ENCODE measurements around the gene OR11H7.
"Not testable (repeated sequence)": the region's sequence is repeated elsewhere in the genome, so short reads cannot be mapped to it uniquely, and the experiment has no call there.

Gene OR11H7

DNA sequence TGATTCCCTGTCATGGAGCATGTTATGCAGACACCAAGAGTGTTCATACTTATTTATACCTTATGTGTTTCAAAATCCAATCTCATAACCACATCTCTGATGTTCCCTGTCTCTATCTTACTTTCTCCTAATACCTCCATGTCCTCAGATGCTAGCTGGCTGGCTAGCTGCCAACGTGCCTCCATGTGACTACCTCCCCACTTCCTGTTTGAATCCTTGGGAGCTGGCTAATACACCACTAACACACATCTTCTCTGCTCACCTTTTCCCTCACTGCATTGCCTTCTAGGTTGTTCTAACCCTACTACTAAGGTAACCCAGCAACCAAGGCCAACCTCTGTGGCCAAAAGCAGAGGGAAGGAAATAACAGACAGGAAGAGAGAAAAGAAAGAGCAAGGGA, 49.6 kb downstream of the OR11H7 start:
- no peak for DNase-seq (ENCODE audit: low read depth)

DNA sequence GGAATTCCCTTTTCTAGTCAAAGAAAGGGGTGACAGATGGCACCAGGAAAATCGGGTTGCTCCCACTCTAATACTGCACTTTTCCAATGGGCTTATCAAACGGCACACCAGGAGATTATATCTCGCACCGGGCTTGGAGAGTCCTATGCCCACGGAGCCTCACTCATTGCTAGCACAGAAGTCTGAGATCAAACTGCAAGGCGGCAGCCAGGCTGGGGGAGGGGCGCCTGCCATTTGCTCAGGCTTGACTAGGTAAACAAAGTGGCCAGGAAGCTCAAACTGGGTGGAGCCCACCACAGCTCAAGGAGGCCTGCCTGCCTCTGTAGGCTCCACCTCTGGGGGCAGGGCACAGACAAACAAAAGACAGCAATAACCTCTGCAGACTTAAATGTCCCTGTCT, 51.5 kb downstream of the OR11H7 start:
- not testable (repeated sequence) for DNase-seq (ENCODE audit: low read depth)

Data from fibroblast of gingiva (primary cell).